VCaP (cell line): ENCODE results near the gene PARVA.

Source experiments
- H3K27ac ChIP-seq: fragments of 450-650 bp; 2 replicates; pipeline ENCODE4 v1.5.1; 2017
- CTCF ChIP-seq: fragments of 450-650 bp; conservative IDR thresholded peaks from 2 replicates; pipeline ENCODE4 v1.5.1; 2017; ENCODE audit warnings: mild to moderate bottlenecking, moderate library complexity

The PARVA gene

GRCh38 chr11:12377106-12377823 is at the start of gene PARVA:
TSS of gene PARVA (plus strand) at chr11:12377571. CDS start at chr11:12377648, 77 bp downstream.
- no peak for TF ChIP-seq CTCF
- peak within 1 kb of the TSS; percentile 97 for H3K27ac ChIP-seq

GRCh38 chr11:12329169-12329568 is 48.2 kb upstream of the PARVA start:
- no peak overlapping the region for H3K27ac ChIP-seq
- TF ChIP-seq CTCF, result no peak

GRCh38 chr11:12329797-12330196 is 47.6 kb upstream of the PARVA start:
- no peak overlapping the region for H3K27ac ChIP-seq
- TF ChIP-seq CTCF, result no peak

- peak overlapping the region; percentile 14; the same call in 1 of the 2 replicates for H3K27ac ChIP-seq
- no peak for TF ChIP-seq CTCF
These were observed 46.7 kb upstream of the PARVA start for GRCh38 chr11:12330485-12331231.

- H3K27ac ChIP-seq, result peak overlapping the region; percentile 14; the same call in 1 of the 2 replicates
- TF ChIP-seq CTCF, result peak; percentile 80
These were observed 46.0 kb upstream of the PARVA start for GRCh38 chr11:12331239-12331874.

- TF ChIP-seq CTCF, result no peak
- H3K27ac ChIP-seq, result no peak overlapping the region
These were observed 33.8 kb upstream of the PARVA start for GRCh38 chr11:12343526-12343925.

- no peak overlapping the region for H3K27ac ChIP-seq
- TF ChIP-seq CTCF, result no peak
These were observed 23.8 kb upstream of the PARVA start for GRCh38 chr11:12353534-12353933.
